OCI-LY3 (cell line): ENCODE data around the gene C16orf89.
"Not testable (repeated sequence)": the region's sequence is repeated elsewhere in the genome, so short reads cannot be mapped to it uniquely, and the experiment has no call there.

ENCODE experiments used
- EZH2phosphoT487 ChIP-seq: fragments of 200-600 bp; shearing (Covaris generic); IDR thresholded peaks from 2 replicates; pipeline ENCODE4 v1.6.1; 2018; ENCODE audit warnings: antibody characterized with exemption, mixed run types, low read depth
- TF ChIP-seq, protein P1 (sequence below): fragments of 200-600, 300-600 bp; sonication (generic); IDR thresholded peaks from 2 replicates; pipeline ENCODE4 v1.5.1; 2014; ENCODE audit warnings: antibody characterized with exemption, low read length, low read depth

DNA sequence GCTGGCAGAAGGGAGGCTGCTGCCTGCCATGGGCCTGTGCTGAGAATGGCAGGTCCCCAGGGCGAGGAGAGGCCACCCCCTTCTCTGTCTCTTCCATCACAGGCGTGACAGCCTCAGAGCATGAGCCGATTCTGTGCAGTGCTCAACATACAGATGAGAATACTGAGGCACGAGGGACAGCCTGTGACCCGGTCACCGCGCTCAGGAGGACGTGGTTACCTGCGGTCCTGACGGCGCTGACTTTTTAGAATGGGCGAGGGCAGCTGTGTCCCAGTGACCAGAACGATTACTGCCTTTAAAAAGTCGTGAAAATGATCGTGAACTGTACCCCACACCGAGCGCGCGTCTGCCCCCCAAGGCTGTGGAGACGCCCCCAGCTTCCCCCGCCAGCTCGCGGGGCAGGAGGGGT lies 31.3 kb upstream of the C16orf89 start:
- TF ChIP-seq, protein P1, sequence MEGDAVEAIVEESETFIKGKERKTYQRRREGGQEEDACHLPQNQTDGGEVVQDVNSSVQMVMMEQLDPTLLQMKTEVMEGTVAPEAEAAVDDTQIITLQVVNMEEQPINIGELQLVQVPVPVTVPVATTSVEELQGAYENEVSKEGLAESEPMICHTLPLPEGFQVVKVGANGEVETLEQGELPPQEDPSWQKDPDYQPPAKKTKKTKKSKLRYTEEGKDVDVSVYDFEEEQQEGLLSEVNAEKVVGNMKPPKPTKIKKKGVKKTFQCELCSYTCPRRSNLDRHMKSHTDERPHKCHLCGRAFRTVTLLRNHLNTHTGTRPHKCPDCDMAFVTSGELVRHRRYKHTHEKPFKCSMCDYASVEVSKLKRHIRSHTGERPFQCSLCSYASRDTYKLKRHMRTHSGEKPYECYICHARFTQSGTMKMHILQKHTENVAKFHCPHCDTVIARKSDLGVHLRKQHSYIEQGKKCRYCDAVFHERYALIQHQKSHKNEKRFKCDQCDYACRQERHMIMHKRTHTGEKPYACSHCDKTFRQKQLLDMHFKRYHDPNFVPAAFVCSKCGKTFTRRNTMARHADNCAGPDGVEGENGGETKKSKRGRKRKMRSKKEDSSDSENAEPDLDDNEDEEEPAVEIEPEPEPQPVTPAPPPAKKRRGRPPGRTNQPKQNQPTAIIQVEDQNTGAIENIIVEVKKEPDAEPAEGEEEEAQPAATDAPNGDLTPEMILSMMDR, result not testable (repeated sequence)
- TF ChIP-seq EZH2phosphoT487, result not testable (repeated sequence)
